ENCODE data around the gene SHROOM2.

The SHROOM2 gene

GRCh38 chrX:9899640-9900111, 113.4 kb downstream of the SHROOM2 start:
- DNase-seq (ENCODE audit: insufficient read length, low spot score) = no peak
- TF ChIP-seq TAF1 (IDR thresholded peaks at IDR 0.05; ENCODE audit: low read depth, low read length) = no peak
- no peak; the same call in 1 of the 2 replicates for TF ChIP-seq POU2F2 (IDR thresholded peaks at IDR 0.05; ENCODE audit: low read depth, low read length)
- no peak for TF ChIP-seq POLR2AphosphoS5 (IDR thresholded peaks at IDR 0.05; ENCODE audit: low read depth, low read length)
- TF ChIP-seq SPI1 (IDR thresholded peaks at IDR 0.05; ENCODE audit: low read depth, low read length) = no peak
- no peak for TF ChIP-seq PAX5 (IDR thresholded peaks at IDR 0.05; ENCODE audit: insufficient read depth, low read length, severe bottlenecking)
- no peak for TF ChIP-seq POLR2A (IDR thresholded peaks at IDR 0.05; ENCODE audit: low read depth, low read length)
- no peak for FAIRE-seq

DNA sequence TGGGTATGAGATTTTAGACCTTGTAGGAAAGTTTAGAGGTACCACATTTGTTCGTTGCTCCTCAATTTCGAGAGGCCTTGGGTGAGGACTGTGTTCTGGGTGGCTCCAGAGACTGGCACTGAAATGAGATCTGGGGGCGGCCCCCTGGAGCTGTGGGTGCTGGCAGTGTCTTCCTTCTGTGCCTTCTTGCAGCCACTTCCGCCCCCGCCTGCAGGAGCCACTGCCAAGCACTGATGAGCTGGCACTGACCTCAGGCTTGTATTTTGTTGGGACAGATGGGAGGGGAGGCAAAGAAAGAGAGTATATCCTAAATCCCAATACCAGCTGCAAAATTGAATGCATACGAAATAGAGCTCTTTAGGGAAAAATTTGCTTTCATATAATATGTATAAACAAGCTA, 116.4 kb downstream of the SHROOM2 start:
- no peak for DNase-seq (ENCODE audit: insufficient read length, low spot score)

GRCh38 chrX:9903146-9903545, 116.9 kb downstream of the SHROOM2 start:
- TF ChIP-seq POU2F2 (IDR thresholded peaks at IDR 0.05; ENCODE audit: low read depth, low read length) = no peak
- TF ChIP-seq TAF1 (IDR thresholded peaks at IDR 0.05; ENCODE audit: low read depth, low read length) = no peak
- TF ChIP-seq POLR2AphosphoS5 (IDR thresholded peaks at IDR 0.05; ENCODE audit: low read depth, low read length) = no peak
- TF ChIP-seq POLR2A (IDR thresholded peaks at IDR 0.05; ENCODE audit: low read depth, low read length) = no peak
- DNase-seq (ENCODE audit: insufficient read length, low spot score) (no peak), FAIRE-seq (no peak)

More for the DNA sequence above, 116.4 kb downstream of the SHROOM2 start:
- TF ChIP-seq SPI1 (IDR thresholded peaks at IDR 0.05; ENCODE audit: low read depth, low read length) (no peak), POLR2AphosphoS5 (IDR thresholded peaks at IDR 0.05; ENCODE audit: low read depth, low read length) (no peak), POLR2A (IDR thresholded peaks at IDR 0.05; ENCODE audit: low read depth, low read length) (no peak), POU2F2 (IDR thresholded peaks at IDR 0.05; ENCODE audit: low read depth, low read length) (no peak), TAF1 (IDR thresholded peaks at IDR 0.05; ENCODE audit: low read depth, low read length) (no peak), PAX5 (IDR thresholded peaks at IDR 0.05; ENCODE audit: insufficient read depth, low read length, severe bottlenecking) (no peak)
- no peak for FAIRE-seq

GRCh38 chrX:9905288-9905687, 119.1 kb downstream of the SHROOM2 start:
- DNase-seq (ENCODE audit: insufficient read length, low spot score) (no peak), FAIRE-seq (no peak)
- no peak for TF ChIP-seq POU2F2 (IDR thresholded peaks at IDR 0.05; ENCODE audit: low read depth, low read length)
- no peak for TF ChIP-seq POLR2A (IDR thresholded peaks at IDR 0.05; ENCODE audit: low read depth, low read length)
- TF ChIP-seq POLR2AphosphoS5 (IDR thresholded peaks at IDR 0.05; ENCODE audit: low read depth, low read length) = no peak
- no peak for TF ChIP-seq PAX5 (IDR thresholded peaks at IDR 0.05; ENCODE audit: insufficient read depth, low read length, severe bottlenecking)
- TF ChIP-seq TAF1 (IDR thresholded peaks at IDR 0.05; ENCODE audit: low read depth, low read length) = no peak
- TF ChIP-seq SPI1 (IDR thresholded peaks at IDR 0.05; ENCODE audit: low read depth, low read length) = no peak

DNA sequence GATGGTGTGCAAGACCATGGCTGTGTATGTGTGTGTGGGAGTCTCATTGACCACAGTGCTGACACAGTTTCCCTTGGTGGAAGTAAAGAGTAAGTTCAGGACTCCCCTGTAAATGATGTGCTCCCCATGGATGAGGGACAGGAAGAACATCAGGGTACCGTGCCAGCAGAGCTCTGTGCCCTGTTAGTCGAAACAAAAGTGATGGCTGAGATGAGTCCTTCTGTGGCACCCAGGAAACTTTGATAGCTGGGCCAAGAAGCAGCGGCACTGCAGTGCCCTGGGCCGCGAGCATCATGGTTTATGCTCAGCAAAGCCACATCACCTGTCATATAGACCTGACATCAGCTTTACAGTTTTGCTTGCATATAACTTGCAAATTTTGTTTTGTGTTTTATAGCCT, 119.5 kb downstream of the SHROOM2 start:
- FAIRE-seq = no peak
- TF ChIP-seq POLR2AphosphoS5 (IDR thresholded peaks at IDR 0.05; ENCODE audit: low read depth, low read length) = no peak
- TF ChIP-seq POU2F2 (IDR thresholded peaks at IDR 0.05; ENCODE audit: low read depth, low read length) = no peak
- no peak for TF ChIP-seq TAF1 (IDR thresholded peaks at IDR 0.05; ENCODE audit: low read depth, low read length)
- no peak for TF ChIP-seq POLR2A (IDR thresholded peaks at IDR 0.05; ENCODE audit: low read depth, low read length)
- no peak for TF ChIP-seq SPI1 (IDR thresholded peaks at IDR 0.05; ENCODE audit: low read depth, low read length)
- TF ChIP-seq PAX5 (IDR thresholded peaks at IDR 0.05; ENCODE audit: insufficient read depth, low read length, severe bottlenecking) = no peak

GRCh38 chrX:9906919-9907318, 120.7 kb downstream of the SHROOM2 start:
- DNase-seq (ENCODE audit: insufficient read length, low spot score) (no peak), FAIRE-seq (no peak)
- TF ChIP-seq SPI1 (IDR thresholded peaks at IDR 0.05; ENCODE audit: low read depth, low read length) (no peak), POLR2A (IDR thresholded peaks at IDR 0.05; ENCODE audit: low read depth, low read length) (no peak), POU2F2 (IDR thresholded peaks at IDR 0.05; ENCODE audit: low read depth, low read length) (no peak), POLR2AphosphoS5 (IDR thresholded peaks at IDR 0.05; ENCODE audit: low read depth, low read length) (no peak), TAF1 (IDR thresholded peaks at IDR 0.05; ENCODE audit: low read depth, low read length) (no peak)

More for the DNA sequence above, 119.5 kb downstream of the SHROOM2 start:
- no peak for DNase-seq (ENCODE audit: insufficient read length, low spot score)

DNA sequence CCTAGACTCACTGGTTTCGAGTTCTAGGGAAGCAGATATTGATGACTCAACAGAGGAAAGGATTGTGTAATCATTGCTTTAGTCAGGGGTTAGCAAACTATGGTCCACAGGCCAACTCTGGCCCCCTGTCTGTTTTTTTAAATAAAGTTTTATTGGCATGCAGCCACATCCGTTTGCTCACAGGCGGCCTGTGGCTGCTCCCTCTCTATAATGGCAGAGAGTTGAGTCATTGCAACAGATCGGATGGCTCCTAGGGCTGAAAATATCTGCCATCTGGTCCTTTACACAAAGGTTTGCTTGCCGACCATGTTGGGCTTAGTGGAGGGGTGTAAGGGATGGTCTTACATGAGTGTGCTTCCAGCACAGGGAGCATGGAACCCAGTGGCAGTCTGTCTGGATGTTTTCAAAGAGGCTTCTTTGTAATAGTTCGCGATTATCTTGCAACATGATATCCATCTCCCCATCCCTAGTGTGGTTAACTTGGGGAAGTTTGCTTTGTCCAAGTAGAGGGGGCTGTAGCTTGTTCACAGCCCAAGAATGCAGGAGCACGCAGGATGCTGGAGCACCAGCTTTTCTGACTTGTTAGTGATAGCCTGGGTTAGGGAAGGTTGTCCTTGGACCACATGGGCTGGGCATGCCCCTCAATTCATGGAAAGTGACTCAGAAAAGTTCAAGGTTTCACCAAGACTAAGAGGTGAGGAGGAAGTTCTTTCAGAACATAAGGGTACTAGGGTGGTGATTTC, 121.6 kb downstream of the SHROOM2 start:
- no peak for TF ChIP-seq TAF1 (IDR thresholded peaks at IDR 0.05; ENCODE audit: low read depth, low read length)
- no peak for TF ChIP-seq POLR2AphosphoS5 (IDR thresholded peaks at IDR 0.05; ENCODE audit: low read depth, low read length)
- no peak for TF ChIP-seq POU2F2 (IDR thresholded peaks at IDR 0.05; ENCODE audit: low read depth, low read length)
- no peak for TF ChIP-seq SPI1 (IDR thresholded peaks at IDR 0.05; ENCODE audit: low read depth, low read length)
- TF ChIP-seq POLR2A (IDR thresholded peaks at IDR 0.05; ENCODE audit: low read depth, low read length) = no peak
- TF ChIP-seq PAX5 (IDR thresholded peaks at IDR 0.05; ENCODE audit: insufficient read depth, low read length, severe bottlenecking) = no peak
- FAIRE-seq (no peak), DNase-seq (ENCODE audit: insufficient read length, low spot score) (no peak)

GRCh38 chrX:9909254-9909653, 123.0 kb downstream of the SHROOM2 start:
- DNase-seq (ENCODE audit: insufficient read length, low spot score) (no peak), FAIRE-seq (no peak)
- TF ChIP-seq POLR2A (IDR thresholded peaks at IDR 0.05; ENCODE audit: low read depth, low read length) (no peak), SPI1 (IDR thresholded peaks at IDR 0.05; ENCODE audit: low read depth, low read length) (no peak), TAF1 (IDR thresholded peaks at IDR 0.05; ENCODE audit: low read depth, low read length) (no peak), POU2F2 (IDR thresholded peaks at IDR 0.05; ENCODE audit: low read depth, low read length) (no peak), POLR2AphosphoS5 (IDR thresholded peaks at IDR 0.05; ENCODE audit: low read depth, low read length) (no peak), PAX5 (IDR thresholded peaks at IDR 0.05; ENCODE audit: insufficient read depth, low read length, severe bottlenecking) (no peak)

DNA sequence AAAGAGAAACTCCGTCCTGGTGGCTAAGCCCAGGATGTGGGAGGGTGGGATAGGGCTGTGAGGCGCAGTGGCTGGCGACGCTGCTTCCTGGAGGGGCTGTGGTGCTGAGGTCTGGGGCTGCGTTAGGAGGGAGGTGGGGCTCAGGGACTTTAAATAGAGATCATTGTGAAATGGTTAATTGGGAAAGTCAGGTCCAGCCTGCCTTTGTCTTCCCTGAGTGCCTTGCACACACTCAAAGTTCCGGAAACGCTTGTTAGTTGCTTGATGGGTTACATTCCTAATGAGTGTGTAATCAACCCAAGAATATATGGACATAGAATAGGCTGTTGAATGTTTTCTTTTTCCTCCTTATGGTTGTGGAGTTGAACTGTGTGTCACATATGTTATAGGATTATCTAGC, 125.3 kb downstream of the SHROOM2 start:
- FAIRE-seq (no peak), DNase-seq (ENCODE audit: insufficient read length, low spot score) (no peak)
- TF ChIP-seq POU2F2 (IDR thresholded peaks at IDR 0.05; ENCODE audit: low read depth, low read length) = no peak
